KMS-11 (cell line): ENCODE results near the gene LCN12.
A peak's percentile ranks its signal among the peaks of the same experiment; 100 is the strongest.

Experiments
- H2AFZ ChIP-seq: fragments of 200-600 bp; sonication (generic); 2 replicates; pipeline ENCODE4 v1.6.1; 2016; ENCODE audit warnings: antibody characterized with exemption, mixed run types, low read depth
- H3K27ac ChIP-seq: fragments of 200-600 bp; sonication (generic); 2 replicates; pipeline ENCODE4 v1.6.1; 2016; ENCODE audit warnings: mild to moderate bottlenecking, mixed run types
- H3K27me3 ChIP-seq: fragments of 200-600 bp; sonication (generic); 2 replicates; pipeline ENCODE4 v1.6.1; 2017; ENCODE audit warnings: mild to moderate bottlenecking, low read depth, mixed run types, moderate library complexity; ENCODE audit not compliant: insufficient read depth
- H3K36me3 ChIP-seq: fragments of 200-600 bp; sonication (generic); 2 replicates; pipeline ENCODE4 v1.6.1; 2017; ENCODE audit warnings: mild to moderate bottlenecking, mixed run types; ENCODE audit not compliant: insufficient read depth
- H3K4me1 ChIP-seq: fragments of 200-600 bp; sonication (generic); 2 replicates; pipeline ENCODE4 v1.6.1; 2016; ENCODE audit warnings: mild to moderate bottlenecking, low read depth, mixed run types; ENCODE audit not compliant: poor library complexity, severe bottlenecking
- H3K4me2 ChIP-seq: fragments of 200-600 bp; sonication (generic); 2 replicates; pipeline ENCODE4 v1.7.0; 2016; ENCODE audit warnings: mild to moderate bottlenecking, mixed run types
- H3K4me3 ChIP-seq: fragments of 200-600 bp; sonication (generic); IDR thresholded peaks from 2 replicates; pipeline ENCODE4 v1.6.1; 2017; ENCODE audit warnings: low read depth, low read length, mixed read lengths; ENCODE audit not compliant: insufficient read depth
- H3K79me2 ChIP-seq: fragments of 200-600 bp; sonication (generic); 2 replicates; pipeline ENCODE4 v1.6.1; 2016; ENCODE audit warnings: low read depth, mixed run types; ENCODE audit not compliant: insufficient read depth
- H3K9ac ChIP-seq: fragments of 200-600 bp; sonication (generic); 2 replicates; pipeline ENCODE4 v1.6.1; 2016; ENCODE audit warnings: mild to moderate bottlenecking, mixed run types
- H4K20me1 ChIP-seq: fragments of 200-600 bp; sonication (generic); 2 replicates; pipeline ENCODE4 v1.6.1; 2016; ENCODE audit warnings: mild to moderate bottlenecking, mixed run types; ENCODE audit not compliant: insufficient read depth
- TF ChIP-seq, protein P1 (sequence below): fragments of 200-600 bp; sonication (generic); conservative IDR thresholded peaks from 2 replicates; pipeline ENCODE4 v1.6.1; 2017; ENCODE audit warnings: low read depth, mild to moderate bottlenecking, antibody characterized with exemption, low read length, moderate library complexity, mixed read lengths

LCN12 gene

DNA sequence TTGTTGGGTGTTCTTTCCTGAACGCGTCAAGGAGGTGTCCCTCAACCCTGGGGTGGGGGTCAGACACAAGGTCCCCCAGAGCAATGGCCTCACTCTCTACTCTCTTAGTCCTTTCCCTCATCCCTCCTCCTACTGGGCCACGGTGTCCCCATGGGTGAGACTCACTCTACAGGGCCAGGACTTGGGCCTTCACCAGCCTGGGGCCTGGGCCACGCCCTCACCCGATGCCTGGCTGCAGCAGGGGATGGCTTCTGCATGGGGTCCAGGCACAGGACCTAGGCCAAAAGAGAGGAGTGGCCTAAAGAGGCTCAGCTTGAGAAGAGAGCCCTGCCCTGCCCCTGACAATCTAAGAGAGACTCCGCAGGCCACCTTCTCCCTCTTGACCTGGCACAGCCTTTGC, 5.8 kb downstream of the LCN12 start:
- Histone ChIP-seq H3K4me2 (no peak overlapping the region), H3K27ac (no peak overlapping the region), H3K79me2 (no peaks in the 10 kb centered on the region), H3K36me3 (no peaks in the 10 kb centered on the region), H3K4me1 (peaks cover 21% of the 10 kb centered on the region), H2AFZ (no peak overlapping the region), H3K9ac (no peak overlapping the region), H3K27me3 (peaks cover 7% of the 10 kb centered on the region; the same call in 1 of the 2 replicates), H3K4me3 (no peak overlapping the region), H4K20me1 (no peaks in the 10 kb centered on the region)
- TF ChIP-seq, protein P1, sequence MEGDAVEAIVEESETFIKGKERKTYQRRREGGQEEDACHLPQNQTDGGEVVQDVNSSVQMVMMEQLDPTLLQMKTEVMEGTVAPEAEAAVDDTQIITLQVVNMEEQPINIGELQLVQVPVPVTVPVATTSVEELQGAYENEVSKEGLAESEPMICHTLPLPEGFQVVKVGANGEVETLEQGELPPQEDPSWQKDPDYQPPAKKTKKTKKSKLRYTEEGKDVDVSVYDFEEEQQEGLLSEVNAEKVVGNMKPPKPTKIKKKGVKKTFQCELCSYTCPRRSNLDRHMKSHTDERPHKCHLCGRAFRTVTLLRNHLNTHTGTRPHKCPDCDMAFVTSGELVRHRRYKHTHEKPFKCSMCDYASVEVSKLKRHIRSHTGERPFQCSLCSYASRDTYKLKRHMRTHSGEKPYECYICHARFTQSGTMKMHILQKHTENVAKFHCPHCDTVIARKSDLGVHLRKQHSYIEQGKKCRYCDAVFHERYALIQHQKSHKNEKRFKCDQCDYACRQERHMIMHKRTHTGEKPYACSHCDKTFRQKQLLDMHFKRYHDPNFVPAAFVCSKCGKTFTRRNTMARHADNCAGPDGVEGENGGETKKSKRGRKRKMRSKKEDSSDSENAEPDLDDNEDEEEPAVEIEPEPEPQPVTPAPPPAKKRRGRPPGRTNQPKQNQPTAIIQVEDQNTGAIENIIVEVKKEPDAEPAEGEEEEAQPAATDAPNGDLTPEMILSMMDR, result no peak

DNA sequence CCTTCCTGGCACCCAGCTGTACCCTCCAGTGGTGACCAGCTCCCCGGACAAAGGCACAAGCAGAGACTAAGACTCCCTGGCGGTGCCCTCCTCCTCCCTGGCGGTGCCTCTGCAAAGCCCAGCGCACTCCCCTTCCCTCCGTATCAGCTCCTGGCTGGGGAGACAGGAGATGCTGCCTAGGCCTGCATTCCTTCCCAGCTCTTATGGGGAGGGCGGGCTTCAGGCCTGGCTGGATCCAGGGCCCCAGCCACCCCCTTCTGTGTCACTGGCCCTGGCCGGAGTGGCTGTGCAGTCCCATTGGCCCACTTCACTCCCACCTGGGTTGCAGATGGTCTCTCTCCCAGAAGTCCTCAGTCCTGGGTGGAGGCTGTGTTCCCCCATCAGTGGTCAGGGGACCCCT, 6.4 kb downstream of the LCN12 start:
- H3K4me2 ChIP-seq, result no peak overlapping the region
- no peak overlapping the region for H3K27ac ChIP-seq
- H3K4me1 ChIP-seq, result peaks cover 22% of the 10 kb centered on the region
- peaks cover 7% of the 10 kb centered on the region; the same call in 1 of the 2 replicates for H3K27me3 ChIP-seq
- H2AFZ ChIP-seq, result no peak overlapping the region
- H4K20me1 ChIP-seq, result no peaks in the 10 kb centered on the region
- H3K36me3 ChIP-seq, result no peaks in the 10 kb centered on the region
- H3K79me2 ChIP-seq, result no peaks in the 10 kb centered on the region
- TF ChIP-seq, protein P1, result no peak
- no peak overlapping the region for H3K9ac ChIP-seq
- no peak overlapping the region for H3K4me3 ChIP-seq

DNA sequence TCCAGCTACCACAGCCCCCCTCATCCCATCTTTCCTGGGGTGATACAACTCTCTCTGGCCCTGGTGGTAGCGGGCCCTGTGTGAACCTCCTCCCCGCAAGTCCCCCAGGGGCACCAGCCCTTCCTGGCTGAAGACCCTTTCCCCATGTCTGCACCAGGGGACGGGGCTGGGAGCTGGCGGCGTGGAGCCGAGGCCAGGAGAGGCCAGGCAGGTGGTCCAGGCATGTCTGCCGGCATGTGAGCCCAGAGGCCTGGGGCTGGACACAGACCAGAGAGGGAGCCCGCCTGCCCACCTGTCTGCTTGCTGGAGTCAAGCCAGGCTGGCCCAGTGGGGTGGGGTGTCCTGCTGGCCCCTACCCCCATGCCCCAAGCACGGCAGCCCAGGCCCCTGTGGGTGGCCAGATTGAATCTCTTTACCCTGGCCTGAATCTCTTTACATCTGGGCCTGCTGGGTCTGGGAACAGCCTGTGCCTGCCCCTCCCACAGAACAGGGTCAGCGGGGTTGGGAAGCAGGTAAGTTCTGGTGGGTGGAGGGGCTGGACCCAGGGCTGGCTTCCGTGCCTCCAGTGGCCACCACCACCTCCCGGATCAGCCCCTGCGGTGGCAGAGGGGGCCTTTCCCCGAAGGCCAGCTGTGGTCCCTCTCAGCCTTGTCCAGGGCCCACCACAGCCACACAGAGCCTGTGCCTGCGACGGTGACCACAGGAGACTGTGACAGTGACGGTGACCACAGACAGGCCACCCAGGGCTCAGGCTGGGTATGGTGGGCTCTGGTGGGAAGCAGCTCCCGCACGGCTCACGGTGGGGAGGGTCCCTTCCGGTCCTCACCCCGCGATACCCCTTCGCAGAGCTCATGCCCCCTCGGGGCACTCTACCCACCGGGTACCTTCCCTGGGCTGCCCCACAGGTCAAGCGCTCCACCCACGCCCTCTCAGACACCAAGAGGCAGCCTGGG, 7.1 kb downstream of the LCN12 start:
- Histone ChIP-seq H2AFZ (no peak overlapping the region), H3K4me3 (no peak overlapping the region), H3K4me1 (peaks cover 24% of the 10 kb centered on the region), H3K79me2 (no peaks in the 10 kb centered on the region), H4K20me1 (no peaks in the 10 kb centered on the region), H3K4me2 (no peak overlapping the region), H3K36me3 (no peaks in the 10 kb centered on the region), H3K9ac (no peak overlapping the region), H3K27ac (no peak overlapping the region), H3K27me3 (peaks cover 7% of the 10 kb centered on the region; the same call in 1 of the 2 replicates)
- TF ChIP-seq, protein P1, result no peak

DNA sequence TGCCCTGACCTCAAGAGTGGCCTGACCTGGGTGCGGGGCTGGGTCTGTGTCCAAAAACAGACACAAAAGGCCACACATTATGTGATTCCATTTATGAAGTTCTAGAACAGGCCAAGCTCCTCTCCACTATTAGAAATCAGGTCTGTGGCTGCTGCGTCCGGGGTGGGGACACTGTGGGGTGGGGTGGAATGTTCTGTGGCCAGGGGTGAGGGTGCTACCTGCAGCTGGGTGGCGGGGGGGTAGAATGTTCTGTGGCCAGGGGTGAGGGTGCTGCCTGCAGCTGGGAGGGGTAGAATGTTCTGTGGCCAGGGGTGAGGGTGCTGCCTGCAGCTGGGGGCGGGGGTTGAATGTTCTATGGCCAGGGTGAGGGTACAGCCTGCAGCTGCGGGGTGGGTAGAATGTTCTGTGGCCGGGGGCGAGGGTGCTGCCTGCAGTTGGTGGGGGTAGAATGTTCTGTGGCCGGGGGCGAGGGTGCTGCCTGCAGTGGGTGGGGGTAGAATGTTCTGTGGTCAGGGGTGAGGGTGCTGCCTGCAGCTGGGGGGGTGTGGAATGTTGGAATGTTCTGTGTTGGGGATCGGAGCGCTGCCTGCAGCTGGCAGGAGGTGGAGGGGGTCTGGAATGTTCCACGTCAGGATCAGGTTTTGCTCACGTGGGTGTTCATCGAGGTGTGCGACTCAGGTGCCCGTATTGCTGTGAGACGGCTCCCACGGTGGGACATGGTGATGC, 8.3 kb downstream of the LCN12 start:
- no peak overlapping the region for H2AFZ ChIP-seq
- TF ChIP-seq, protein P1, result no peak
- no peak overlapping the region for H3K4me3 ChIP-seq
- H3K79me2 ChIP-seq, result no peaks in the 10 kb centered on the region
- no peaks in the 10 kb centered on the region for H4K20me1 ChIP-seq
- peaks cover 31% of the 10 kb centered on the region for H3K4me1 ChIP-seq
- no peaks in the 10 kb centered on the region for H3K36me3 ChIP-seq
- no peaks in the 10 kb centered on the region; the same call in 1 of the 2 replicates for H3K27me3 ChIP-seq
- peak overlapping the region; percentile 25; the same call in 1 of the 2 replicates for H3K4me2 ChIP-seq
- no peak overlapping the region for H3K9ac ChIP-seq
- no peak overlapping the region for H3K27ac ChIP-seq
